GM23248 (cell line): ENCODE measurements around the gene CCT6B. TPM values are rescaled to one million over a fixed set of nuclear protein-coding genes. Genes with fewer than 3 reads are reported as not detected.

Source experiments
- DNase-seq: peaks from one replicate; pipeline ENCODE4 v3.0.0-alpha.2; 2015
- H2AFZ ChIP-seq: fragments of 200-600 bp; sonication (generic); 2 replicates; pipeline ENCODE4 v1.6.1; 2016; ENCODE audit warnings: antibody characterized with exemption
- H3F3A ChIP-seq: fragments of 200-600 bp; sonication (generic); 2 replicates; pipeline ENCODE4 v1.6.1; 2016; ENCODE audit warnings: mild to moderate bottlenecking, antibody characterized with exemption, mixed run types; ENCODE audit not compliant: insufficient read depth
- H3K27ac ChIP-seq: fragments of 200-600 bp; sonication (generic); 2 replicates; pipeline ENCODE4 v1.5.1; 2016; ENCODE audit warnings: mild to moderate bottlenecking
- H3K27me3 ChIP-seq: fragments of 200-600 bp; sonication (generic); replicated peaks from 2 replicates; pipeline ENCODE4 v1.6.1; 2016; ENCODE audit warnings: mild to moderate bottlenecking; ENCODE audit not compliant: insufficient read depth
- H3K36me3 ChIP-seq: fragments of 200-600 bp; sonication (generic); 2 replicates; pipeline ENCODE4 v1.6.1; 2016; ENCODE audit warnings: low read depth, mild to moderate bottlenecking
- H3K4me1 ChIP-seq: fragments of 200-600 bp; sonication (generic); 2 replicates; pipeline ENCODE4 v1.6.1; 2016; ENCODE audit warnings: mild to moderate bottlenecking; ENCODE audit not compliant: insufficient read depth
- H3K4me2 ChIP-seq: fragments of 200-600 bp; sonication (generic); one replicate; pipeline ENCODE4 v1.6.1; 2016; ENCODE audit warnings: mild to moderate bottlenecking; ENCODE audit not compliant: unreplicated experiment
- H3K4me3 ChIP-seq: fragments of 200-600 bp; sonication (generic); 2 replicates; pipeline ENCODE4 v1.5.1; 2016; ENCODE audit warnings: mild to moderate bottlenecking
- H3K79me2 ChIP-seq: fragments of 200-600 bp; sonication (generic); 2 replicates; pipeline ENCODE4 v1.6.1; 2016; ENCODE audit warnings: mild to moderate bottlenecking; ENCODE audit not compliant: insufficient read depth
- H3K9ac ChIP-seq: fragments of 200-600 bp; sonication (generic); 2 replicates; pipeline ENCODE4 v1.6.1; 2016; ENCODE audit warnings: mild to moderate bottlenecking
- H3K9me2 ChIP-seq: fragments of 200-600 bp; sonication (generic); 2 replicates; pipeline ENCODE4 v1.6.1; 2016; ENCODE audit warnings: mixed run types, mild to moderate bottlenecking, moderate library complexity; ENCODE audit not compliant: insufficient read depth
- H3K9me3 ChIP-seq: fragments of 200-600 bp; sonication (generic); one replicate; pipeline ENCODE4 v1.6.1; 2017; ENCODE audit warnings: low read depth
- H4K20me1 ChIP-seq: fragments of 200-600 bp; sonication (generic); 2 replicates; pipeline ENCODE4 v1.6.0; 2016; ENCODE audit not compliant: insufficient read depth
- EZH2 ChIP-seq: fragments of 200-600 bp; sonication (generic); IDR thresholded peaks from 2 replicates; pipeline ENCODE4 v1.6.1; 2018; ENCODE audit warnings: antibody characterized with exemption, mild to moderate bottlenecking; ENCODE audit not compliant: insufficient read depth, poor library complexity, severe bottlenecking
- EZH2phosphoT487 ChIP-seq: fragments of 200-600 bp; sonication (generic); IDR thresholded peaks from 2 replicates; pipeline ENCODE4 v1.6.1; 2018; ENCODE audit warnings: antibody characterized with exemption, moderate library complexity, mild to moderate bottlenecking, low read depth; ENCODE audit not compliant: insufficient read depth
- WGBS, 2 experiments: methylation state at CpG; one replicate each; pipeline ENCODE4 v1.1.6; 2015 to 2017; ENCODE audit warnings: low lambda C conversion rate in 2 of 2, low coverage in 1 of 2; ENCODE audit errors: missing lambda C conversion rate in 2 of 2; 5-methylcytosine and 5-hydroxymethylcytosine counted together
- in situ Hi-C: fragments of 300-500 bp; cut with MboI; formaldehyde crosslinking; loops from 2 replicates; pipeline ENCODE4 v1.15.0; 2020
- polyA plus RNA-seq: library from polyadenylated mRNA; unstranded; fragments of >200 nt; fragmentation: Nextera tagmentation; extraction: Ambion mirVana; gene quantifications from 2 replicates; pipeline ENCODE4 v1.2.1, GENCODE V29; 2016
- total RNA-seq: library from RNA; depleted of rRNA; stranded (reverse); fragments of >200 nt; shearing (Covaris generic); gene quantifications from 2 replicates; pipeline ENCODE4 v1.2.3, GENCODE V29; 2014

Gene CCT6B
- total and polyA plus RNA-seq, 2 experiments from 2014 or later, result 2.2 to 3.8 TPM

GRCh38 chr17:34895383-34895782 is 65.9 kb downstream of the CCT6B start:
- TF ChIP-seq EZH2, result no peak
- Histone ChIP-seq H4K20me1 (no peaks in the 10 kb centered on the region), H3K4me1 (no peaks in the 10 kb centered on the region), H3K9me3 (no peaks in the 10 kb centered on the region), H3K27ac (no peak overlapping the region), H3K9ac (no peak overlapping the region), H3K4me2 (no peak overlapping the region), H3K27me3 (no peaks in the 10 kb centered on the region; the same call in 1 of the 2 replicates), H3K9me2 (no peaks in the 10 kb centered on the region), H2AFZ (no peak overlapping the region), H3K4me3 (no peak overlapping the region), H3F3A (no peaks in the 10 kb centered on the region), H3K36me3 (no peaks in the 10 kb centered on the region), H3K79me2 (no peaks in the 10 kb centered on the region)
- DNase-seq, result no peak
- in situ Hi-C loops, result loop anchor here (25.0 kb wide), 1 partner anchor 1183 kb away; no protein-coding TSS in a partner anchor
- 7% methylated on average over 5 of the region's 5 CpGs for WGBS, 2 experiments

- no peaks in the 10 kb centered on the region for H3K4me1 ChIP-seq
- no peaks in the 10 kb centered on the region for H3K79me2 ChIP-seq
- no peaks in the 10 kb centered on the region for H4K20me1 ChIP-seq
- H2AFZ ChIP-seq, result no peak overlapping the region
- no peak for DNase-seq
- H3K36me3 ChIP-seq, result no peaks in the 10 kb centered on the region
- no peaks in the 10 kb centered on the region for H3F3A ChIP-seq
- H3K9me2 ChIP-seq, result no peaks in the 10 kb centered on the region
- 69 to 71% methylated on average over 4 of the region's 4 CpGs for WGBS, 2 experiments
- no peak overlapping the region for H3K27ac ChIP-seq
- TF ChIP-seq EZH2, result no peak
- TF ChIP-seq EZH2phosphoT487, result no peak
- H3K27me3 ChIP-seq, result no peaks in the 10 kb centered on the region; the same call in 1 of the 2 replicates
- no peaks in the 10 kb centered on the region for H3K9me3 ChIP-seq
- H3K9ac ChIP-seq, result no peak overlapping the region
- no peak overlapping the region for H3K4me3 ChIP-seq
- in situ Hi-C loops, result loop anchor here (25.0 kb wide), 1 partner anchor 1183 kb away; no protein-coding TSS in a partner anchor
- H3K4me2 ChIP-seq, result no peak overlapping the region
Measured at GRCh38 chr17:34894964-34895363, 66.3 kb downstream of the CCT6B start.

- no peaks in the 10 kb centered on the region for H3K4me1 ChIP-seq
- in situ Hi-C loops, result loop anchor here (25.0 kb wide), 1 partner anchor 1180 kb away; no protein-coding TSS in a partner anchor
- DNase-seq, result peak; percentile 37
- H3K27ac ChIP-seq, result no peak overlapping the region
- 11 to 20% methylated on average over 5 to 9 of the region's 9 CpGs for WGBS, 2 experiments
- no peaks in the 10 kb centered on the region for H3K9me2 ChIP-seq
- no peaks in the 10 kb centered on the region for H3K79me2 ChIP-seq
- no peak overlapping the region for H2AFZ ChIP-seq
- no peak overlapping the region for H3K4me3 ChIP-seq
- H3K27me3 ChIP-seq, result no peaks in the 10 kb centered on the region; the same call in 1 of the 2 replicates
- H3K4me2 ChIP-seq, result no peak overlapping the region
- no peaks in the 10 kb centered on the region for H3K36me3 ChIP-seq
- H4K20me1 ChIP-seq, result no peaks in the 10 kb centered on the region
- no peaks in the 10 kb centered on the region for H3K9me3 ChIP-seq
- no peak for TF ChIP-seq EZH2
- no peak overlapping the region for H3K9ac ChIP-seq
- H3F3A ChIP-seq, result no peaks in the 10 kb centered on the region
Measured at GRCh38 chr17:34892461-34893249, 68.6 kb downstream of the CCT6B start.

GRCh38 chr17:34886831-34887230 is 74.4 kb downstream of the CCT6B start:
- WGBS, 2 experiments, result 26% methylated on average over 7 of the region's 7 CpGs
- in situ Hi-C loops, result loop anchor here (25.0 kb wide), 1 partner anchor 1175 kb away; no protein-coding TSS in a partner anchor
- Histone ChIP-seq H3K9ac (no peak overlapping the region), H3K4me2 (no peak overlapping the region), H3K4me3 (no peak overlapping the region), H3F3A (no peaks in the 10 kb centered on the region), H4K20me1 (no peaks in the 10 kb centered on the region), H3K27me3 (peaks cover 14% of the 10 kb centered on the region; the same call in 1 of the 2 replicates), H3K79me2 (no peaks in the 10 kb centered on the region), H3K4me1 (no peaks in the 10 kb centered on the region), H3K36me3 (no peaks in the 10 kb centered on the region), H2AFZ (no peak overlapping the region), H3K9me3 (no peaks in the 10 kb centered on the region), H3K27ac (no peak overlapping the region), H3K9me2 (no peaks in the 10 kb centered on the region)
- TF ChIP-seq EZH2 (no peak), EZH2phosphoT487 (no peak)
- DNase-seq, result no peak
